Measurements from ENCODE around the gene ZSCAN12.
"Not testable (repeated sequence)": the region's sequence is repeated elsewhere in the genome, so short reads cannot be mapped to it uniquely, and the experiment has no call there.

Gene ZSCAN12

GRCh38 chr6:28393912-28394662, 5.5 kb downstream of the ZSCAN12 start:
- DNase-seq, result no peak

GRCh38 chr6:28390688-28391087, 8.9 kb downstream of the ZSCAN12 start:
- DNase-seq, result no peak

DNA sequence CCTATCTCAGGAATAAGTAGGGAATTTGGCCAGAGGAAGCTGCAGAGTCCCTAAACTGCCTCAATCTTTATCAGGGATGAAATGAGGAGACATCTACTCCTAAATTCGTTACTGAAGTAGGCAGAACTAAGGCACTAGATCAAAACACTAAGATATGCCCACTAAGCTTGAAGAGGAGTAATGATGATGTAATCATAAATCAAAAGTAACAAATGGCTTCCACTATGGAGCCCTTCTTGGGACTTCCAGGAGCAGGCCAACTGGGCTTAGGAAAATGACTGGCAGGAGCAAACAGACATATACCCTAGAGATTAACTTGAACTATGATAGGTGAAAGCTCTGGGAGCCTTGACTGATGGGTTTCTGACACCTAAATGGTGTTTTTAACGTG, 15.4 kb downstream of the ZSCAN12 start:
- no peak for DNase-seq

GRCh38 chr6:28383235-28384142, 16.1 kb downstream of the ZSCAN12 start:
- DNase-seq, result no peak

DNA sequence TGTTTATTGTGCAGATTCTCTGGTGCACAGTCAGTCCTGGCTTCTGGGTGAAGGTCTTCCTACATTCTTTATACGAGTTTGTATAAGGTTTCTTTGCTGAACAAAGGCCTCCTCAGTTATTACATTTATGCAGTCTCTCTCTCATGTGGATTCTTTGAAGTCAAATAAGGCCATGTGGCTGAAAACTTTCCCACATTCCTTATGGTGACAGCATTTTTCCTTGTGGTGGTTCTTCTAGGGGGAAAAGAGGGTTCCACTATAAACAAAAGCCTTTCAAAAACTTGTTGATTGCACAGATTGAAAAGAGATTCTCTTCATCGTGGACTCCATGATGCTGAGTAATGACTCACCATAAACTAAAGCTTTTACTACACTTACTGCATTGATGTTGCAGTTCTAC, 19.2 kb downstream of the ZSCAN12 start:
- DNase-seq, result no peak

DNA sequence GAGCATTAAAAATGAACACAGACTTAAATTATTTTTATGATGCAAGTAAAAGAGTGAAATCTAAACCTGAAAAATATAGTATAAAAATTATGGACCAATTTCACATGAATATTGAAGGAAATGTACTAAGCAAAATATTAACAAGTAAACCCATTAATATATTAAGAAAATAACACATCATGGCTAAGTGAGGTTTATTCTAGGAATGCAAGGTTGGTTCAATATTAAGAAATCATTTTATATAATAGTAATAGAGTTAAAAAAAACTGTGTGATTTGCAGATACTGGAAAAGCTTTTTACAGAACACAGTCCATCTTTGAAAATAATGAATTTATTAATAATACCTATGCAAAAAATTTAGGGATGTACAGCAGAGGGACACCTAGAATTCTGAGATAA, 20.9 kb downstream of the ZSCAN12 start:
- no peak for DNase-seq

DNA sequence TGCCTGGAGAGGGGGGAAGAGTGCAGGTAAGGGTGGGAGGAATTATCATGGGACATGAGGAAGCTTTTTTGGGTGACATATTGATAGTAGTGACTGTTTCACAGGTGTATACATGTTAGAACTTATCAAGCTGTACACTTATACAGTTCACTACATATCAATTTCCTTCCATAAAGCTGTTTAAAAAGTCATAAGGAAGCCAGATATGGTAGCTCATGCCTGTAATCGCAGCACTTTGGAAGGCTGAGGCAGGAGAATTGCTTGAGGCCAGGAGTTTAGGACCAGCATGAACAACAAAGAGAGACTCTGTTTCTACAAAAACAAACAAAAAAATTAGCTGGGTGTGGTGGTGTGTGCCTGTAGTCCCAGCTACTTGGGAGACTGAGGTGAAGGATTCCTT, 21.7 kb downstream of the ZSCAN12 start:
- DNase-seq, result no peak

DNA sequence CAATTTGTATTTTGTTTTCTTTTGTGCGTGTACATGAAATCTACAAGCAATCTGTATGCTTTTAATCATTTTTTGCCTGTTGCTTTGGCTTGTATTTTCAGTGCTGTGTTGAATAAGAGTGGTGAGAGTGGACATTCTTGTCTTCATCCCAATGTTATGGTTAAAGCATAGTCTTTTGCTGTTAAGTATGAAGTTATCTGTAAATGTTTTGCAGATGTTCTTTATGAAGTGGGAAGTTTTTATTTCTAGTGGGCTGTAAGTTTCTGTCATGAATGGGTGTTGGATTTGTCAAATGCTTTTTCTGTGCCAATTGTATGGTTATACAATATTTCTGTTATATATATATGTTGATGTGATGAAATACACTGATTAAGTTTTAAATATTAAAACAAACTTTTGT, 25.6 kb downstream of the ZSCAN12 start:
- no peak for DNase-seq

GRCh38 chr6:28371706-28372451, 27.7 kb downstream of the ZSCAN12 start:
- no peak for DNase-seq

DNA sequence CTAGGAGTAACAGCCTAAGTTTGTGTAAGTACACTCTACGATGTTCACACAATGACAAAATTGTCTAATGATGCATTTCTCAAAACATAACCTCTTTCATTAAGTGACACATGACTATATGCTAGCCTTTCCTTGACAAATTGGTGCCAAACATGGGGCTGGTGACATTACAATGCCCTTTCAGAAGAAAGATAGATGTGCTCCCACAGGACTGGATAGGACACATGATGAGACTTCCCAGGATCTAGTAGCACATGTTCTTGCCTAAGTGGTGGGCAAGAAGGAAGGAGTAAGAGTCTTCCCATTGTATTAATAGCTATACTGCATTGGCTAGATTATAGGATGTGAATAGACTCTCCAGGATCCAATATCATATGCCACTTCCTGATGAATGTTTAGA, 28.3 kb downstream of the ZSCAN12 start:
- no peak for DNase-seq

DNA sequence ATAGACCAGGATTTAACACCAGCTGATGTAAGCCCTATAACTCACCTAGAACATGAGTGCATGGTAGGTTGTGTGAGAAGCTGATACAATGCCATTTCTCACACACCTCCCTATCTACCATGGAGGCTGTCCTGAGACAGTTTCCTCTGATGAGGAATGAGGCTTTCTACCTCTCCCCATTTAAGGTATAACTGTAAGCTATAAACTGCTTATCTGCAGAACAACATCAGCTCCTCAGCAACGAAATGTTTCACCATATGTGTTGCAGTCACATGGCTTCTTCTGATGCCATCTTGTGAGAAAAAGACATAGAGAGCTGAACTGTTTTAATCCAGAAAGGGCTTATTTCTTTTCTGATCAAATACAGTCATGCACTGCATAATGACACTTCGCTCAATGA, 29.1 kb downstream of the ZSCAN12 start:
- no peak for DNase-seq

DNA sequence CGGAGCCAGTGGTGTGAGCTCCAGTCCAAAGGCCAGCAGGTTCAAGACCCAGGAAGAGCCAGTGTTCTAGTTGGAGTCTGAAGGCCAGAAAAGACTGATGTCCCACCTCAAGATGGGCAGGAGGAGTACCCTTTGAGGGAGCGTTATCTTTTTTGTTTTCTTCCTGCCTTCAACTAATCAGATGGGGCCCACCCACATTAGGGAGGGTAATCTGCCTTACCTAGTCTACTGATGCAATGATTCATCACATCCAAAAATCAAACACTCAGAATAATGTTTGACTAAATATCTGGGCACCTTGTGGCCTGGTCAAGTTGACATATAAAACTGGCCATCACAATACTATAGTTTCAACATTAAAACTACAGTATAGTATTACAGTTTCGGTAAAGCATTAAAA, 30.1 kb downstream of the ZSCAN12 start:
- no peak for DNase-seq

GRCh38 chr6:28368522-28368921, 31.0 kb downstream of the ZSCAN12 start:
- no peak for DNase-seq

GRCh38 chr6:28365590-28365989, 34.0 kb downstream of the ZSCAN12 start:
- not testable (repeated sequence) for DNase-seq

- DNase-seq, result no peak
Measured at GRCh38 chr6:28360961-28361360, 38.6 kb downstream of the ZSCAN12 start.

DNA sequence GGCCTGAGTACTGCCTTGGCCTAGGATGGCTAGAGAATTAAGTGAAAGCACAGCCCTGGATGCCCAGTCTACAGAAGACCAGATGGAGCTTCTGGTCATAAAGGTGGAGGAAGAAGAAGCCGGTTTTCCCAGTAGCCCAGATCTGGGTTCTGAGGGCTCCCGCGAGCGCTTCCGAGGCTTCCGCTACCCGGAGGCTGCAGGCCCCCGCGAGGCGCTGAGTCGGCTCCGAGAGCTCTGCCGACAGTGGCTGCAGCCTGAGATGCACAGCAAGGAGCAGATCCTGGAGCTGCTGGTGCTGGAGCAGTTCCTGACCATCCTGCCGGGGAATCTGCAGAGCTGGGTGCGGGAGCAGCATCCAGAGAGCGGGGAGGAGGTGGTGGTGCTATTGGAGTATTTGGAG, 40.0 kb downstream of the ZSCAN12 start:
- not testable (repeated sequence) for DNase-seq

DNA sequence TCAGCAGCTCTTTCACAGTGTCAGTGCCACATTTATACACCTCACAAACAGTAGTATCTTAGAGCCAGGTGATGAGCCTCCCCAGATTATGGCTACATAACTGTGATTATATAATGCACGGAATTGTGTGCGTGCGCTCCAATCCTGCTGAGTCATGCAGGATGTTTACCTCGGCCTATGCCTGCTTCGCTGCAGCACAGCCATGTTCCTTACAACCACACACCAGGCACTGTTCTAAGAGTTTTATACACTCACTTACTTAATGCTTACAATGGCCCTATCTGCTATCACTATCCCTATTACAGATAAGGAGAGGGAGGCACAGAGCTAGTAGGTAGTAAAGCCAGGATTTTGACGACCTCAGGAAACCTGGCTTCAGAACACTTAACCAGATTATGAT, 42.5 kb downstream of the ZSCAN12 start:
- DNase-seq, result no peak

DNA sequence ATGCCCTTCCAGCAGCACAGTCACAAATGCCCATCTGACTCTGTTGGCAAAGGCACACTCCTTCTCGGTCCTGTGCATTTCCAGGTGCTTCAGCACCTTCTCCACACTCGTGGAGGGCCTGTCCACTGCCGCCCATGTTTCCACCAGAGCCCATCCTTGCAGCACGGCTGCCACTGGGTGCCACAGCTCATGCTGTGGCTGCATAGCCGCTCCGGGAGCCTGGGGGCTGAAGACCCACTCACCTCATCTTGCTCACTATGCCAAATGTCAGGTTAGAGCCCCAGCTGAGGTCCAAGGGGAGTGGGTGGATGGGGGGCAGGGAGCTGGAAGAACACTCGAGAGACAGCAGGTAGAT, 42.9 kb downstream of the ZSCAN12 start:
- no peak for DNase-seq

DNA sequence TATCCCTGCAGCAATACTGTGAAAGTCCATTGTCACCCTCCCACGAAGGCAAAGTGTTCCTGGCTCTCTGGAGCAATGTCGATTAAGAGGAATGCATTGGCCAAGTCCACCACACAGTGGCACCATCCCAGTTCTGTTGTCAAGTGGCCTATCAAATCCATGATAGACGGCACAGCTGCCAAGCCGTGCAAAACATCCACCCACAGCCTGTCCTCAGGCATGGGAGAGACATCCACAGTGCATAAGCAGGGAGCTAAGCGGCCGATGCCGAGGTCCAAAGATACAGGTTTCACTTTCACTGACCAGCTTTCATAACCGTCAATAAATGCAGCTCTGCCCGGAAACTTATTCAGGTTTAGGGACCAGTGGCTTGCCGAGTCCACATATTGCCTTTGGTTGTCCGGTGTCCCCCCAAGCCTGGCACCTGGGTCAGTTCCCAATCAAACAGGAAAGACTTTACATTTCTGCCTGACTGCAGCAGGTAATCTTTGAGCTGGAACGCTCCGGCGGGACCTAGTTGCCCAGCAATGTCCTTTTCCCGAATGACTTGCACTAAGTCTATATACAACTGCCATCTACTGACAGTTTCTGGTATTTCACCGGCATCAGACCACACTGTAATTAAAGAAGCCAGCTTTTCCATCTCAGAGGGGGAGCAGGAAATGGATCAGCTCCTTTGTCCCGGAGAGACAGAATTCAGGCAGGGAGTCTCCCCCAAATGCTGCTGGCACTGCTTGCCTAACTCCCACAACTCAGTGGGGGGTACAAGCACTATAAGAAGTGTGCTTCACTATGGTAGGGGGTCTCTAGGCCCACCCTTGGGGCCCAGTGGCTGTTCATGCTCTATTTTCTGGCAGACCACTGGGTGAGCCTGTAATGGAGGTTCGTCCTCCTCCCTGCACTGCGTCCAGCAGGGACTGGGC, 43.5 kb downstream of the ZSCAN12 start:
- DNase-seq, result no peak

DNA sequence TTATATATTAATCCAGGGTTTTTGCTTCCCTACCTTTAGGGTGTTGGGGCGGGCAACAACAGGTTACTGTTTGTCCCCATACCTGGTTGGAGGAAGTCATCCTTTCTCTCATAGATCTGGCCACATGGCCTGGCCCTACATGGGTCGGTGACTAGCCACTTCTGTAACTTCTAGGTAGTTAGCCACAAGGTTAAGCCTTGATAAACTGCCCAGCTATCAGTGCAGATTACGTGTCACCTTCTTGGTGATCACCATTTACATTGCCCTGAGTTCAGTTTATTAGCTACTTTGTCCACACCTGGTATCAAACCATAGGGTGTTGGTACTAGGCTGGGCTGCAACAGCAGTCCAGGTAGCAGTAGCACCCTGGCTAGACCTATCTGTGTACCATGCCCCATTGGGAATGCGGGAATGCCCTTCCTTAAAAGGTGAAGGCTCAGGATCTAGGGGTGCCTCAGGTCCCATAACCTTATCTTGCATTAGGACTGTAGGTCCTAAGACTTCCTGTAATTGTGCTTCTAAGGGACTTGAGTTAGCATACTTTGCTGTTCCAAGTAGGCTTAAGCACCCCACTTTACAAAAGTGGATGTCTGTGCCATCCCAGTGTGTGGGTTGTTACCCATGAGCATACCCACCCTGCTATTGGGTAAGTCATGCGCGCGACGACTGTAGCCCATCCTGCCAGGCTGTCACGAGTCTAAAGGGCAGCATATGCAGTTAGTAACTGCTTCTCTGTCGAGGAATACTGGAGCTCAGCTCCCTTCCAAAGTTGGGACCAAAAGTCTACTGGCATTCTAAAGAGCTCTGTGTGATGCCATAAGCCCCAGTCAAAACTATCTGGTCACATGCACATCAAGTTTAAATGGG, 44.6 kb downstream of the ZSCAN12 start:
- DNase-seq, result no peak

GRCh38 chr6:28353981-28354676, 45.4 kb downstream of the ZSCAN12 start:
- no peak for DNase-seq
